GM12875 (cell line): ENCODE measurements around the gene JAM2.
A peak's percentile ranks its signal among the peaks of the same experiment; 100 is the strongest.

Source experiments
- H3K4me3 ChIP-seq: one replicate; pipeline ENCODE4 v1.5.1; 2011; ENCODE audit warnings: low read depth, low read length, control low read depth
- TF ChIP-seq, protein P1 (sequence below): IDR thresholded peaks from 2 replicates; pipeline ENCODE4 v1.5.1; 2011; ENCODE audit warnings: low read depth, mild to moderate bottlenecking, control low read depth, inconsistent platforms, low read length, moderate library complexity, borderline replicate concordance; ENCODE audit not compliant: insufficient read depth

Gene JAM2, protein sequence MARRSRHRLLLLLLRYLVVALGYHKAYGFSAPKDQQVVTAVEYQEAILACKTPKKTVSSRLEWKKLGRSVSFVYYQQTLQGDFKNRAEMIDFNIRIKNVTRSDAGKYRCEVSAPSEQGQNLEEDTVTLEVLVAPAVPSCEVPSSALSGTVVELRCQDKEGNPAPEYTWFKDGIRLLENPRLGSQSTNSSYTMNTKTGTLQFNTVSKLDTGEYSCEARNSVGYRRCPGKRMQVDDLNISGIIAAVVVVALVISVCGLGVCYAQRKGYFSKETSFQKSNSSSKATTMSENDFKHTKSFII

DNA sequence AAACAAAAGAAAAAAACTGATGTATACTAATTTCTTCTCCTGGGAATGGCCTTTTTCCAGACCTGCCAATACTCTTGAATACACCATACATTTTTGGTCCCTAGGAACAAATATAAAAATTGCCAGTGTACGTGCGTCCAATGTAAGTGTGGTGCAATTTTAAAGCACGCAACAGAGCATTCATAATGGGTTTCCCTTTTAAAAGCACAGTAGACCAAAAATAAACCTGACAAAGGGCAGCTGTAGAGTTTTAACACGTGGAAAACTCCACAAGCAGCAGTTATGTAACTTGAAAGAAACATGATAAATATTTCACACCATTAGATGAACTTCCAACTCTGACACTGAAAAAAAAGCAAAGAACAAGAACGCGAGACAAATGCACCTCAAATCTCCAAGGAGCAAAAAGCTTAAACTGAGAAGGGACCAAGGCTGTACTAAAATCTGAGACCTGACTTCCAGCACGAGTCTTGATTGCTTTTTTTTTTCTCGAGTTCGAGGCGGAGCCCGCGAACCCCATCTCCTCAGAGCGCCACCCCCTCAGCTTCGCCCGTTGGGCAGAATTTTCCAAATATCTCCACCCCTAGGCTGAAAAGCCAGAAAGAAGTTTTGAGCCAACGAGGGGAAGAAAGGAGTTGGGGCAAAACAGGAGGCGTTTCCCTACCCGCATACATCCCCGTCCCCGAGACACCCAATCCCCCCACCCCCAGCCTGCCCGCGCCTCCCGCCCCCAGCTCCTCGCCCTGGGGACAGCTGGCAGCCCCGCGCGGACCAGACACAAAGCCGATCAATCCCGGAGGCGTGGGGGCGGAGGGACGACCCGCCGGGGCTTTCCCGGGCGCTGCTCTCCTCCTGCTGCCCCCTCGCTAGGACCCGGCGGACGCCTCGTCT, at the start of gene JAM2:
TSS of gene JAM2 (plus strand) at position 599 of the 891 bp plus-strand sequence. CDS start 564 bp downstream, outside the sequence.
- TF ChIP-seq, protein P1, sequence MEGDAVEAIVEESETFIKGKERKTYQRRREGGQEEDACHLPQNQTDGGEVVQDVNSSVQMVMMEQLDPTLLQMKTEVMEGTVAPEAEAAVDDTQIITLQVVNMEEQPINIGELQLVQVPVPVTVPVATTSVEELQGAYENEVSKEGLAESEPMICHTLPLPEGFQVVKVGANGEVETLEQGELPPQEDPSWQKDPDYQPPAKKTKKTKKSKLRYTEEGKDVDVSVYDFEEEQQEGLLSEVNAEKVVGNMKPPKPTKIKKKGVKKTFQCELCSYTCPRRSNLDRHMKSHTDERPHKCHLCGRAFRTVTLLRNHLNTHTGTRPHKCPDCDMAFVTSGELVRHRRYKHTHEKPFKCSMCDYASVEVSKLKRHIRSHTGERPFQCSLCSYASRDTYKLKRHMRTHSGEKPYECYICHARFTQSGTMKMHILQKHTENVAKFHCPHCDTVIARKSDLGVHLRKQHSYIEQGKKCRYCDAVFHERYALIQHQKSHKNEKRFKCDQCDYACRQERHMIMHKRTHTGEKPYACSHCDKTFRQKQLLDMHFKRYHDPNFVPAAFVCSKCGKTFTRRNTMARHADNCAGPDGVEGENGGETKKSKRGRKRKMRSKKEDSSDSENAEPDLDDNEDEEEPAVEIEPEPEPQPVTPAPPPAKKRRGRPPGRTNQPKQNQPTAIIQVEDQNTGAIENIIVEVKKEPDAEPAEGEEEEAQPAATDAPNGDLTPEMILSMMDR = no peak
- H3K4me3 ChIP-seq = peak within 1 kb of the TSS; percentile 74

DNA sequence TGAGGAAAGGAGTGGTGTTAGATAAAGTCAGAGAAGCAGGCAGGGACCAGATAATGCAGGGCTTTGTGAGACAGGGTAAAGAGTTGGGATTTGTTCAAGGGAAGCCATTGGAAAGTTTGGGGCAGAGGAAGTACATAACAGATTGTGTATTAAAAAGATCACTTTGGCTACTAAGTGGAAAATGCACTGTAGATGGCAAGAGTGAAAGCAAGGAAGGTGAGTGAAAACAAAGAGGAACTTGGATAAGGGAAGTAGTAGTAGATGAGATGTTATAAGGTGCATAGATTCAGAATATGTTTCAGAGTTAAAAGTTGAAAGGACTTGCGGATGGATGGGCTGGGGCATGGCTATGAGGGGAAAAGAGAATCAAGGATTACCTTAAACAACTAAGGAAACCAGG, 49.2 kb upstream of the JAM2 start:
- TF ChIP-seq, protein P1 = no peak
- no peak overlapping the region for H3K4me3 ChIP-seq

DNA sequence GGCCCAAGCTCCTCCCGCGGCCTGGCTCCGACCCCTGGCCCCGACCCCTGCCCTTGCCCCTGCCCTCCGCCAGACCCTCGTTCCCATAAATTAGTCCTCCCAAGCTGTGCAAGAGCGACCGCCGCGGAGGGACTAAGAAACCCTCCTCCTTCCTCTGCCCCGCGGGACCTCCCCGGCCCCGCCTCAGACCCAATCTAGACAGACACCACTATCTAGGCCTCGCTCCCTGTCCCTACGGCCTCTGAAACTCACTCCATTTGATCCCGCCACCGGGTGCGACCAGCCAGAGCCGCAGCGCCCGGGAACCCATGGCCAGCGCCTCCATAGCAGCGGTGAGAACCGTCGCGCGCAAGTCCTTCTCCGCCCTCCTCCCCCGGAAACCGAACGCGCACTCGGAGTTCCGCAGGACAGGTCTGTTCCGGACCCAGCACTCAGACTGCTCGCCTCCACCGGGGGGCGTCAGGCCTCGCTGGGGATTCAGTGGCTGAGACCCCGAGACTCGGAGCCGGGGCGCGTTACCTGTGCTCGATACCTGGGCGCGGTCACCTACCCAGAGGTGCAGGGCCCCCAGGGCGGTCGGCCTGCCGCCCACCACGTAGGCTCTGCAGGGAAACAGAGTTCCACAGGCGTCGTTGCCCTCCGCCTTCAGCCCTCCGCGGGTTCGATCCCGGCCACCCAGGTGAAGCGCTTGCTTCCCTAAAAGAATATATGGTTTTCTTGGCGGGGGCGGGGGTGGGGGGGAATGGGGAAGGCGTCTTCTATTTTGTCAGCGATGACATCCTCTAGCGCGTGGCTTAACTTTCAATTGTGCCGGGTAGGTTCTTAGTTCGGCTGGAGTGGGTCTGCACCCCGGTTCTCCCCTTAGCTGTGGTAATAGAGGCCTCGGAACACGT, 31.7 kb upstream of the JAM2 start, which contains the start of gene MRPL39:
TSS of gene MRPL39 (minus strand) at position 331 of the 893 bp plus-strand sequence. CDS start at position 325, 6 bp downstream.
- TF ChIP-seq, protein P1 = peak; percentile 84

DNA sequence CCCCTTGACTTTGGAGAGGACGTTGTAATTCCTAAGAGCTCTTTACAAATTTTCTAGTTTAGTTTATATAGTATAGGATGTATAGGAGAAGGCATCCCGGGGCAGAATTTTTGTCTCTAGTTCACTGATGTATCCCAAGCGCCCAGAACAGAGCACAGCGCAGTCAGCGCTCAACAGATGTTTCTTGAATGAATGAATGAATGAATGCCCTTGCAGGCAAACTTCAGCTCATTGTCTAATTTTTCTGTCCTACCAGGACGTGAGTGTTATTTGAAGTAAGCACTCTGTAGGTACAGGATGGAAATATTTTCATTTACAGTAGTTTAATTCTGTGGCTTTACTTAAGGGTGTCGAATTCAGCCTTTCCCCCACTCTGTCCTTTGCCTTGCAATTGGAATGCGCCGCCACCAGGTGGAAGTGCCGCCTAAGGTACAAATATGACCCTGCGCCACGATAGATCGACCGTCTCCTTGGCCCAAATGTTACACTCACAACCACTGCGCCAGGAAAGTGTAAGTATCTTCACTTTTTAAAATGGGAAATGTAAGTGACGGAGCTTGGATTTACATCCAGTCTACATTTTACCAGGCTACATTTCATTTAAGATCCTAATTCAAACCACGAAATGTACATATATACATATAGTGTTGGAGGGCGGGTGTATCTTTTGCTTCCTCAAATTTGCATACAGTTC, 30.9 kb upstream of the JAM2 start:
- TF ChIP-seq, protein P1 = peak; percentile 79
- peak overlapping the region; percentile 77 for H3K4me3 ChIP-seq

More for the DNA sequence above, 31.7 kb upstream of the JAM2 start, which contains the start of gene MRPL39:
- H3K4me3 ChIP-seq = peak within 1 kb of the TSS; percentile 77

DNA sequence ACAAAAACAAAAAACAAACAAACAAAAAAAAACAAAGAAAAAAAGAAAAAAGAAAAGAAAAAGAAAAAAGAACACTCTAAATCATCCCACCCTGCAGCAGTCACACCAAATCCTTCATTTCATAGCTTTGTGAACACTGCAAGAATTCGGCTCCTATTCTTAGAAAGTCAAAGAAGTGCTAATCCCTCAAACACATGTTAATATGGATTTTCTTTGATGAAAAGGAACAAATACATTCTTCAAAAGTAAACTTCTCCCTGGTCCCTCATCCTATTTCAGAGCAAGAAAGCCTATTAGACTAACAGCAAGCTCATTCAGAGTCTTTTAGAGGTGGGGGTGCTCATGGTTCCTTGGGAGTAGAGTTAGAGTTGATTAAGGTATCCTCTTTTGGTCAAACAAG, 24.6 kb upstream of the JAM2 start:
- H3K4me3 ChIP-seq = no peak overlapping the region
- TF ChIP-seq, protein P1 = no peak

DNA sequence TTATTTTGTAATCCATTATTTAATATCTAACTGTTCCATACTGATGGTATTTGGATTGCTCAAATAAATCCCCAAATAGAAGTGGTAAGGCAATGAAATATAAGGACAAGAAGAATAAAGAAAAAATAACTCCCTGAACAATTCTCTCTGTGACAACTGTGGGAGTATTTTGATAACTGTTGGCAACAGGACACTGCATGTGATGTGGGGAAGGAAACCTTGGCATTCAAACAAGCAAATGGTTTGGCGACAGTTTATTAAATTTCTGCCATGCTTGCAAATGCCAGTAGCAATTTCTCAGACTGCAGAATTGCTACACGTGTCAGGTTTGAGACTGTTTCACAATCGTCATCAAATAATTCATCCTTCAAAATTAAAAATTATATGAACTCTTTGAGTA, 23.2 kb upstream of the JAM2 start:
- TF ChIP-seq, protein P1 = no peak

More for the DNA sequence above, 23.2 kb upstream of the JAM2 start:
- no peak overlapping the region for H3K4me3 ChIP-seq
